GM12801 (cell line): ENCODE measurements around the gene SDE2.

Experiments
- TF ChIP-seq, protein P1 (sequence below): IDR thresholded peaks from one replicate; pipeline ENCODE4 v1.5.1; 2011; ENCODE audit warnings: control low read depth; ENCODE audit not compliant: insufficient read length; ENCODE audit errors: extremely low read depth

The SDE2 gene

GRCh38 chr1:225962440-225962975 lies 36.6 kb downstream of the SDE2 start:
- TF ChIP-seq, protein P1, sequence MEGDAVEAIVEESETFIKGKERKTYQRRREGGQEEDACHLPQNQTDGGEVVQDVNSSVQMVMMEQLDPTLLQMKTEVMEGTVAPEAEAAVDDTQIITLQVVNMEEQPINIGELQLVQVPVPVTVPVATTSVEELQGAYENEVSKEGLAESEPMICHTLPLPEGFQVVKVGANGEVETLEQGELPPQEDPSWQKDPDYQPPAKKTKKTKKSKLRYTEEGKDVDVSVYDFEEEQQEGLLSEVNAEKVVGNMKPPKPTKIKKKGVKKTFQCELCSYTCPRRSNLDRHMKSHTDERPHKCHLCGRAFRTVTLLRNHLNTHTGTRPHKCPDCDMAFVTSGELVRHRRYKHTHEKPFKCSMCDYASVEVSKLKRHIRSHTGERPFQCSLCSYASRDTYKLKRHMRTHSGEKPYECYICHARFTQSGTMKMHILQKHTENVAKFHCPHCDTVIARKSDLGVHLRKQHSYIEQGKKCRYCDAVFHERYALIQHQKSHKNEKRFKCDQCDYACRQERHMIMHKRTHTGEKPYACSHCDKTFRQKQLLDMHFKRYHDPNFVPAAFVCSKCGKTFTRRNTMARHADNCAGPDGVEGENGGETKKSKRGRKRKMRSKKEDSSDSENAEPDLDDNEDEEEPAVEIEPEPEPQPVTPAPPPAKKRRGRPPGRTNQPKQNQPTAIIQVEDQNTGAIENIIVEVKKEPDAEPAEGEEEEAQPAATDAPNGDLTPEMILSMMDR = no peak

- TF ChIP-seq, protein P1 = no peak
Observed at GRCh38 chr1:225961659-225962439, 37.3 kb downstream of the SDE2 start.

- TF ChIP-seq, protein P1 = no peak
Observed at GRCh38 chr1:225958041-225958440, 41.1 kb downstream of the SDE2 start.

GRCh38 chr1:225954753-225955152 lies 44.4 kb downstream of the SDE2 start:
- TF ChIP-seq, protein P1 = no peak

GRCh38 chr1:225953315-225953714 lies 45.8 kb downstream of the SDE2 start:
- TF ChIP-seq, protein P1 = no peak

DNA sequence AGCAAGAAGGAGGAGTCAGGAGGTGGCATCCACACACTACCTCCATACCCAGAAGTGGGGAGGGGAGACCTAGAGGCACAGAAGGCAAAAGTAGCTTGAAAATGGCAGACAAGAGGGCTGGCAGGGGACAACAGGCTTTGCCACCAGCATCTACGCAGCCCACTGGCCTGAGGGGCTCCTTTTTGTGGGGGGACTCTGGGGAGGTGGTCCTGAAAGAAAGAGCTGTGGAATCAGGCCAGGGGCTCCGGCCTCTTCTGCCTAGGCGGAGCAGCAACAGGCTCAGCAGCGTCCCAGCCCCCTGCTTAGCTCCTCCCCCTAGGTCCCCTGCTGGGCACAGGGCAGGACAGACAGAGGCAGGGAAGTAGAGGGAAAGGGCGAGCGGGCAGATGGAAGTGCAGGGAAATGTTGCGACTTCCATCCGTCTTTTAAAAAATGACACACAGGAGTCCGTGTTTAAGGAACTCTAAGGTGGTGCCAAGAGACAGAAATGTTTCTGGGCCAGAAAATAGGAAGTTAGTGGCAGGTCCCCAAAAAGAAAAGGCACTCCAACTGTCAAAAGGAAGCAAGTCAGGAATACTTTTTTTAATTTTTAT lies 48.1 kb downstream of the SDE2 start:
- TF ChIP-seq, protein P1 = no peak

DNA sequence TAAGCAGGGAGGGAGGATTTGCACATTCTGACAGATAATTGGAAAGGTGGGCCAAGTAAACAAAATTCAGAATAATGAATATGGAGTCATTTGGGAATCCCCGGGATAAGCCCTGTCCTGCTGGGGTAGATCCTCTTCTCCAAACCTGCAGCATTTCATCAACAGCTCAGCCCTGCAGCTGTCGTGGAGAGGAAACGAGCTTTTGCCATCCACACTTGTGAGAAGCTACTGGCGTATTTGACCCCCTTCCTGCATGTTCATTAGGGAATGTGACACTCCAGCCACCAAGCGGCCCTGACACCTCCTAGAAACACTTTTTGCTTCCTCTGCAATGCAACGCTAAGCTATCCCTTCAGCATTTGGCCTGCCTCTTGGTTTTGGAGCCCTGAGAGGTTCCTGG lies 50.1 kb downstream of the SDE2 start:
- TF ChIP-seq, protein P1 = no peak
